ENCODE results near the gene CASQ1.

Gene CASQ1

DNA sequence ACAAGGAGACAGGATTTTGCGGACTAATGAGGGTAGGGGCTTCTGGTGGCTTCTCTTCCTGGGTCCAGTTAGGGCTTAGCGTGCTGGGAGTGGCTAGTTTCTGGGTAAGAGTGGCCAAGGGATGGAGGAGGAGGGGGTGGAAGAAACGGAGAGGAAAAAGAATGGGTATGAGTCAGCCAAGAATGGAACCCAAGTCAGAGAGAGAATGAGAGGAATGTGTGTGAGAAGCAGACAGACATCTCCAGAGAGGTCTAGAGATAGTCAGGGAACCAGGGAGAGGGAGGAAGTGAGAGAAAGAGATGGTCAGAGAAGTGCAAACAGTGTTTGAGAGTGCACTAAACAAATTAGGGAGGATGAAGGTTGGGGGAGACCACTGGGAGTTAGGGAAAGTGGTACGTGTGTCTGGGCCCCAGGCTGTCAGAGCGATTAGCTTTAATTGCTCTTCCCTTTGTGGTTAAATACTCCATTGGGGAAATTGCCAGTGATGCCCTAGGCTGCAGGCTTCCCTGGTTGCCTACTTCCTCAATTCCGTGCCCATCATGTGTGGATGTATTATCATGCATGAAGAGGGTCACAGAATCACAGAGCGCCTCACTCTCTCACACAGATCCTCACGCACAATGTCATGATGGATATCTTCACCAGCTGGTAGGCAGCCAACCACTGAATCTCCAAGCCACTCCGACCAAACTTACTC lies 16.2 kb downstream of the CASQ1 start:
- DNase-seq = peak; percentile 14

DNA sequence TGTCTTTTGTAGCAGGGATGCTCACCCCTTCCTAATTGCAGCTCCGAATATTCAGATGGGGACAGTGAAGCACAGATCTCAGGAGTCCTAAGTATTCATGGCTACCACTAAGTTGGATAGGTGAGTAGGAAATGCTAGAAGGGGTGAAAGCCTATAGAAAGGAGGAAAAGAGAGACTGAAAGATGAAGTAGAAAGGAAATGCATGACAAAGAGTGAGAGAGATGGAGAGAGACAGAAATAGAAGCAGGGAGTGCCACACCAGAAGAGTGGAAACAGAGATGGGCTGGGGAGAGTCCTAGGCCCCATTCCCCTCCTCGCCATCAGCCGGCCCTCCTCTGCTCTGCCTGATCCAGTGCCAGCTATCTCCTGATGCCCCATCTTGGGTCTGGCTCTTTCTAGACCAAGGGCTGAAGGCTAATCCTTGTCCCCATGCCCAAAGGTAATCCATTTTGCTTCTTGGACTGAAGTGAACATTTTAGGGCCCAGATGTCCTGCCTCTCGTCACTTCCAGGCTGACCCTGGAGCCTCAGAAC lies 16.8 kb downstream of the CASQ1 start:
- DNase-seq = no peak

DNA sequence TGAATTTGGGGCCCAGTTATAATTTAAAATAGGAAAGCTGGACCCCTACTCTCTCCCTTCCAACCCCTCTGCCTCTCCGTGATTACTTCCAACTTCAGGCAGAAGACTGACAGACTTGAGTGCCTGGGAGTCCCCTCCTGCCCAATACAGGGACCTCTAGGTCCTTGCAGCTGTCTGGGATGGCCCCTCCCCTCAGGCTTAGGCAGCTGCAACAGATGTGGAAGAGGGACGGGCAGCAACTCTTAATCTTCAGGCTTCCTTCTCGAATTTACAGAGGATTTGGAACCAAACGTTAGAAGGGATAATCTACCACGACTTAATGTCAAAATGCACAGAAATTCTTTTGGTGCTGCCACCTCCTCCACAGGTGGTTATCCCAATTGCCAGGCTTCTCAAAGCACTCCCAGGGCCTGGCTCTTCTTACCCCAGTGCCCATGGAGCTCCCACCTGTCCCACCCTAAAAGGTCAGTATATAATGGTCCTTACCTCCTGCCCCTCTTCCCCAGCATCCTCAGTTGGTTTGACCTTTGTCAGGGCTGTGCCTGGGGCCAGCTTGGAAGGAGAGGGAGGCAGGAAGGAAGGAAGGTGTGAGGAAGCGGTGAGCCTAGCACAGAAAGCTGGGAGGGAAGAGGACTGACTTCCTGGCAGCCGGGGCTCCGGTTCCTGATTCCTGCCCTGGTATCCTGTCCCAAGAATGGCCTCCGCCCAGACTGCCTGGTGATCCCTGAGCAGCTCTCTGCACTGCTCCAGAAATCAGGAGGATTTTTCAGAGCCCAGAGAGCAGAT lies 17.6 kb downstream of the CASQ1 start:
- DNase-seq = no peak

DNA sequence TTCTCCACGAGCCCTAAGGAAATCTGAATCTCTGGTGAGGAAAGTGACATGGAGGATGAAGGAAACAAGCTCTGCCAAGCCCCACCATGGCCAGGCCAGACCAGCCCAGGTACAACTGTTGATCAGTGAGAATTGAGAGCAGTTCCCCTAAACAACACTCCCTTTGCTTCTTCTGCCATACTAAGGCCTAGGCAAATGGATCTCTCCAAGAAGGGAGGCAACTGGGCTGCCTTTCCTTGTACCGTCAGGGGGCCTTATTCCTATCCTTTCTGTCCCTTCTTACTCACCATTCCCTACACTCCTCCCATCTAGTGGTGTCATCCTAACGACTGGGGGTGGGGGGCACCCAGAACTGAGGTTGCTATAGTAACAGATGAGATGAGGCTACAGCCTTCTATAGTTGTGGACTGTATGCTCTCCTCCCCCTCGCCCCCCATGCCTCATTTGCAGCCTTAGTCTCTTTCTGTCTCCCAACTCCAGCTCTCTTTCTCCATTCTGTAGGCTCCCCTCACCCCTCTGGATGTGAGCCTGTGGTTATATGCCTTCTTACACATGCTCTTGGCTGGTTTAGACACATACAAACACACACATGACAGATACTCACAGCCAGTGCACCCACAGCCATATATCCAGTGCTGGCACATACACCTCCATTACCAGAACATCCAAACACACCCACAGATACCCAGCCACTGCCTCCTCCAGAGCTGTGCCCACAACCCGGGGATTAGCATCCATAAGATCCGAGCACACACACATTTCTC lies 18.4 kb downstream of the CASQ1 start:
- no peak for DNase-seq

DNA sequence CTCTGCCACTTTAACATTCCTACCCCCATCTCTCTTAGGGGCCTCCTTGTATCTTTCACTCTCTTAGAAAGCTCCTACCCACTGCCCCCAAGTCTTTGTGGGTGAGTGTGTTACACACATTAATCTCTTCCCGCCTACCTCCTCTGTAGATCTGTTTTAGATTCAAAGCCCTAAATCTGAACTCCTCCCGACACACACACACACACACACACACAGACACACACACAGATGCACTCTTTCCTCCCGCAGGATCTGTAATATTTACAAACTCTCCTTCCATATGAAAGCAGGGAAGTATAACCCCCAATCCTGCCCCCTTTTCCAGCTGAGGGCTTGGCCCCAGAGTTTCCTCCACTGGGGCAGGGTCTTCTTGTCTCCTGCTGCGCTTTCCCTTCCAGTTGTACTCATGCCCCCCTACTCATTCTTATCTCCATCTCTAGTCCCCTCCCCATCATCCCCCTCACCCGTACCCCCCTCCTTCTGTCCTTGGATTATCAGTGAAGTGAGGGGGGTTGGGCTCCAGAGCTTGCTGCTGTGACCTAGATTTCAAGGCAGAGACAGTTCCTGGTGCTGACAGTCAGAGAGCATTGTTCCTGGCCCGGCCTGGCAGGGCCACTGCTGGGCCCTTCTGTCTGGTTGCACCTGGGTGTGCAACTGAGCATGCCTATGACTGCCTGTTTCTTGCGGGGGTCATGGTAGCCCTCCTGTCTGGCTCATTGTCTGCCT lies 19.1 kb downstream of the CASQ1 start:
- no peak for DNase-seq

DNA sequence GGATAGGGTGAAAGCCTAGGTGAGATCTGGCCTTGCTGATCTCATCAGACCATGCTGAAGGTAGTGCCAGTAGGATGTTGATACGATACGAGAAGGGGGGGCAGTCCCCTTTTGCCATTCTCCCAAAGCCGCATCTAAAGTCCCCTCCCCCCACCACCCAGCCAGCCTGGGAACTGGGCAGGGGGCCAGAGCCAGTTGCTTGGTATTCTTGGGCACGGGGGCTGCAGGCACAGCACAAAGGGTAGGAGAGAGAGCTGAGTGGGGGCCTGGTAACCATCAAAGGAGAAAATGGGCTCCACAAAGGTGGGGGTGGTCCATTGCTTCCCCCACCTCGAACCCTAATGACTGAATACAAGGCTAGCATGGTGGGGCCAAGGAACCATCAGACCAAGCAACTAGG lies 20.2 kb downstream of the CASQ1 start:
- no peak for DNase-seq

DNA sequence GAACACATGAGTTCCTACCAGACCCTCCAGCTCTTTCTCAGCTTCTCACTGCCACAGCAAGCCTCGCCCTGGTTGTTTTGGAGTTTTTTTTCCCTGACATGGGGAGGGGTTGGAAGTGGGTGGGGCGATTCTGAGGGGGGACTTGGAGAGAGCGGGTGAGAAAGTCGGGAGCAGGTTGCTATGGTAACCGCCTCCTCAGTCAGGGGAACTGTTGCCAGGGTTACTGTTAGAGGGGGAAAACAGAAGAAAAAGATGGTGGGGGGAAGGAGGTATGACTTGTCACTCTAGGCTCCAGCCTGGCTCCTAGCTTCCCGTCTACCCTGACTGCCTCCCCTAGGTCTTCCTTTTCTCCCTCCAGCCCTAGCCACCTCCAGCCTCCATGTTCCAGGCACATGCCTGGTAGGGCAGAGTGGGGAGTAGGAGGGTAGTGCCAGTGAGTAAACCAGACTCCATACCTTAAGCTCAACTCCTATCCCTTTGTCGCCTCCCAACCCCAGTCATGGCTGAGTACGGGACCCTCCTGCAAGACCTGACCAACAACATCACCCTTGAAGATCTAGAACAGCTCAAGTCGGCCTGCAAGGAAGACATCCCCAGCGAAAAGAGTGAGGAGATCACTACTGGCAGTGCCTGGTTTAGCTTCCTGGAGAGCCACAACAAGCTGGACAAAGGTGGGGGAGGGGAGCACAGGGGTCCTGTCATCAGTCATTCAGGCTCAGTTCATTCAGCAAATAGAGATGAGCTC lies 20.8 kb downstream of the CASQ1 start:
- no peak for DNase-seq

DNA sequence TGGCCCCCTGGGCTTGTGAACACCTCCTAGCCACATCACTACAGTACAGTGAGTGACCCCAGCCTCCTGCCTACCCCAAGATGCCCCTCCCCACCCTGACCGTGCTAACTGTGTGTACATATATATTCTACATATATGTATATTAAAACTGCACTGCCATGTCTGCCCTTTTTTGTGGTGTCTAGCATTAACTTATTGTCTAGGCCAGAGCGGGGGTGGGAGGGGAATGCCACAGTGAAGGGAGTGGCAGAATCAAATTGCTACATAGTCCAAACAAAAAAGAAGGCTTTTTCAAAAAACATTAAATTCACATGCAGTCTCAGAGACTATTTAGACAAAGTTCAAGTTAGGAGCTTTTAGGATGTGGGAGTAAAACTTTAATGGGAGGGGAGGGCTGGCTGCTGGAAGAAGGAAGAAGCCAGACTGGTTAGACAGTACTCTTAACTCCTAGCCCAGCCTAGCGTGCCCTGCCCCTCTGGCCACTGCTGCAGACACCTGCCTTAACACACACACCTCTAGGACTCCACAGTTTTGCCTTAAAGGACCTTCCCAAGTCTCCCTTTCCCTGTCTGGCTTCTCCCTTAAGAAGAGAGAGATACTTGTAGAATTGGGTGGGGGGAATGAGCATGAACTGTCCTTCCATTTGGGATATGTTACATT lies 24.2 kb downstream of the CASQ1 start:
- DNase-seq = no peak

DNA sequence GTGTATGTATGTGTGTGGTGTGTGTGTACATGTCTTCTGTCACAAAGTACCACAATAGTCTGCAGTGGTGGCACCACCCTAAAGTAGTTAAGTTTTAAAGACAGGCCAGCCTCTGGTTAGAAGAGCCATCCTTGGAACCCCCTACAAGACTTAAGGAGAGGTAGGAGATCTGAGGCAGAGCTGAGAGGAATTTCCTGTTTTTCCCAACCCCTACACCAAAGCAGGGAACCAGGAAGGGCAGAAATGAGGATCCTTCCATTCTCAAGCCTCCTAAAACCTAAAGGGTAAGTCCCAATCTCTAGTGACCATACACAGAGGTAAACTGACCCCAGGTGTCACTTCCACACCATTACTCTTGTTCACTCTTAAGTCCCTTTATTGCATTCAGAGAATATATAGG lies 25.9 kb downstream of the CASQ1 start:
- DNase-seq = no peak

DNA sequence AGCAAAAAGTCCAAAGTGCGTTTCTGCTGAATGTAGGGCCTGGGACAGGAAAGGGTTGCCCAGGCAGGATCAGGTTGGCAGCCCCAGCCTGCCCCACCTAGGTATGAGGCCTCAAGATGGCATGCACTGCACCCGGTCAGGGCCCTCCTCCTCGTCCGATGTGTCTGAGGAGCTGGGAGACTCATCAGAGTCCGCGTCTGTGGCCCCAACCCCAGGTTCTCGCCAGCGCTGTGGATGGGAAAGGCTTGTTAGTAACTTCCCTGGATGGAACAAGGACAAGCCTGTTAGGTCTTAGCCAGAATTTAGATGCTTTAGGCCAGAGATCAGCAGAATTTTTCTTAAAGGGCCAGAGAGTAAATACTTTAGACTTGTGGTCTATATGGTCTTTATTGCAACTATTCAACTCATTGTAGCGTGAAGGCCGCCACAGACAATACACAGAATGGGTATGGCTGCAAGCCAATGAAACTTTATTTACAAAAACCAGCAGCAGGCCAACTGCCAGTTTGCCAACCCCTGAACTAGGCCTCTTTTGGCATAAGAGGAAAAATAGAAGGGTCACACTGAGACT lies 27.2 kb downstream of the CASQ1 start:
- DNase-seq = no peak

DNA sequence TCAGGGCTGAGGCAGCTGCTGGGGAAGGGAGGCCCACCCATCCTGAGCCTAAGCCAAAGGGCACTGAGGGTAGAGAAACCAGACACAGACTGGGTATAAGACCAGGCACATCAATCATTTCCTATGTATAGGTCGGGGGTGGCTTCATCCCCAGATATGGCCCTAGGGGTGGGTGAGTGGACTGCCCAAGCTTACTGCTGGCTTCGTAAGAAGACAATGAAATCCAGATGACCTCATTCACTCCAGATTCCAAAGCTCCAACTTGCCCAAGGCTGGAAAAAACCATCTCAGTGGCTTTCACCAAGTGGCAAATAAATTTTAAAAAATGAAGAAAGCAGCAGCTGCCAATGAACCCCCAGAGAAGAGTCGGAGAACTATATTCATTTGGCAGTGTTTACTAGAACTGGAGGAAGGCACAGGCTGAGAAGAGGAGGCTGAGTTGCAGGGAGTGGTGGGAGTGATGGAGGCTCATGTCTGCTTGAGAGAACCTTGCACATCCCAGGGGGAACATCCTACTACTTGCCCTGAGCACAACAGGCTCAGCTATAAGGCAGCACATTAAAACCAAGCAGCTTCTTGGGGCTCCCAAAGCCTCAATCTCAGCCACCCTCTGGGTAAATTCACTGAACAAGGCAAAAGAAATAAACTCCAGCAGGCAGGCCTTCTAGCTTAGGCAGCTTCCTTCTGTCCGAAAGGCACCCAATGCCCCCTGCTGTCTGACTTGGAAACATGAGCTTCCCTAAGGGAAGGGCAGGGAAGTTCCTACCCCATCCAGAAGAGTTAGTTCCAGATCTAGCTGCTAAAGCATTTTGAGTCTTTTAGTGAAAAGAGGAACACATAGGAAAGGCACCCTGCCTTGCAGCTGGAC lies 28.9 kb downstream of the CASQ1 start:
- DNase-seq = peak; percentile 25

DNA sequence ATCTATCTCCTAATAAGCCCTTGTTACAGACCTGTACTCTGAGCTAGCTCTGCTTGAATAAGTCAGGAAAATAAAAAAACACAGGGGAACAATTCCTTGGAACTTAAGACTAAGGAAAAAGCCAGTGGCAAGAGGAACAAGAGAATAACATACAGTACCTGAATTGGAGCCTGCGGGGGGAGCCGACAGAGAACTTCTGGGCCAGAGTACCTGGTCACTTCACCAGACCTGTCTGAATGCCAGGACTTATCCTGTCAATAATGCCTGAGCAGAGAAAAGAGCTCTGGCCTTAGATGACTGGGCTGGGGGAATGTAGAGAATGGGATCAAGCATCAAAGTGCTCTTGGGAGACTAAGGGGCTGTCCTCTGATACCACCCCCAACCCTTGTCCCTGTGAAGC lies 29.9 kb downstream of the CASQ1 start:
- no peak for DNase-seq

DNA sequence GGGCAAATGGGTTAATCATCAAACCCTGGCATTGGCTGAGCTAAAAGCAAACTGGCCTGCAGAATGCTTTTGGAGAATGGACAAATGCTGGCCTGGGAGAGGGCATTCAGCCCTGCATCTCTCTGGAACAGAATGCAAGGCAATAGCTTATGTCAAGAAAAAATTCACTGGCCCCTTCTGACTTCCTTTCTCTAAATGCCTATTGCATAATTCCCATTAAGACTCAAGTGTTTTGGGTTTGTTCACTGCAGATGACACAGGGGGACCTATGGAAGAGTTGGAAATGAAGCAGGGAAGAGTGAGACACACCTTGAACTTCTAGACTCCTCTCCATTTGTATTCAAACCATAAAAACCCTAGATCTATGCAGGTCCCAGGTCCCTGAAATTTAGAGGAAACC lies 30.7 kb downstream of the CASQ1 start:
- DNase-seq = no peak

DNA sequence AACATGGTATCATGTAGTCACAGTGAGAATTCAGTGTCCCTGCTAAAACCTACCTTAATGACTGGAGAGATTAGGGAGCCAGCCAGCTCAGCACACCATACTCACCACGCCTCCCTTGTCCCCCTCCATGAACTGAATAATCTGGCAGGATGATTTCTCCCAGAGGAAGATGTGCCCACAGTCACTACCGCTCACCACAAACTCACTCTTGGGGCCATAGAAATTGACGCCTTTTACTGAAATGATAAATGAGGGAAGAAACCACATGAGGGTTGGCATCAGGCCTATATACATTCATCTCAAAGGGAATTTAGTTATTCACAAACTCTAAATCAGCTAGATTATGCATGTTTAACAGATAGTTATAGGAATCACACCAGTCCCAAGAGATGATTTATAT lies 32.2 kb downstream of the CASQ1 start:
- no peak for DNase-seq

DNA sequence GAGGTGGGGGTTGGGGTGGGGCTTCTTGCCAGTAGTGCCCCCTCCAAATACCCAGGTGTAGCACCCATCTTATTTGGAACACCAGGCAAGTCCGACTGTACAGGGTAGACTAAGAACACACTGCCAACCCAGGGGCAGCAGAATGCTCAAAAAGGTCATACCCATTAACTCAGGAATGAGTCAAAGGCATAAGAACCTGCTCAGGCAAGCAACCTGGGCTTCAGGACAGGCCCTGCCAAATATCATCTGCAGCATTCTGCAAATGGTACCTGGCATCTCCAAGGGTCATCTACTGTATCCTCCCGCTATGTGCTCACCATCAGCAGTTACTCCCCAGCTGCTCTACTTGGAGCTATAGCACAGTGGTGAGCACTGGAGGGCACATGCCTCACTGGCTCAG lies 34.2 kb downstream of the CASQ1 start:
- no peak for DNase-seq

DNA sequence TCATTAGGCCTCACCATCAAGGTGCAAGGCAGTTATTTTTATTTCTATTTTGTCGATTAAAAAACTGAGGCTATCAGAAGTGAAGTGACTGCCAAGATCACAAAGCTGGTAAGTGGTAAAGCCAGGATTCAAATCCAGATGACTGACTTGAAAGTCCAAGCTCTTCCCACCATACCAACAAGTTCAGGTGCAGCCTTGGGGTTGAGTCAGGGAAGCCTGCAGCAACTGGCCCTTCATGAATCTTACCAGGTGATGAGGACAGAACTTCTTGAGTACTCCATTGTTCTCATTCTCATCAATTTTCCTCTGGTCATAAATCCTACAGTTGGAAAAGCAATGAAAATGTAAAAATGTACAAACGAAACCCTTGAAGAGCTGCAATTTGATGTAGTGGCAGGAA lies 35.0 kb downstream of the CASQ1 start:
- DNase-seq = no peak

DNA sequence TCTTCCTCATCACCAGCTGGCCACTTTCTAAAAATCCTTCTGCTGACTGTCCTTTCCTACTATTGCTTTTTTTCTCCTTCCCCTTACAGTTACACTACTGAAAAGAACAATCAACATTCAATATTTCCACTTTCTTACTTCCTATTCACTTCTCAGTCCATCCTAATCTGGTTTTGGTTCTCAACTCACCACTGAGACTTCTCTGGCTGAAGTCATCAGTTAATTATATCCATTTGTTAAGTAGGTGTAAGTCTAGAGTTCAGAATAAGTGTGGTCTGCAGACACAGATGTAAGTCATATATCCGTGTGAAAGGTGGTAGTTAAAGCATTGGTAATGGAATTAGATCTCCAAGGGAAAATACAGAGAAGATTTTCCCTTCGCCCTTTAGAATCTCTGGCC lies 36.2 kb downstream of the CASQ1 start:
- no peak for DNase-seq

DNA sequence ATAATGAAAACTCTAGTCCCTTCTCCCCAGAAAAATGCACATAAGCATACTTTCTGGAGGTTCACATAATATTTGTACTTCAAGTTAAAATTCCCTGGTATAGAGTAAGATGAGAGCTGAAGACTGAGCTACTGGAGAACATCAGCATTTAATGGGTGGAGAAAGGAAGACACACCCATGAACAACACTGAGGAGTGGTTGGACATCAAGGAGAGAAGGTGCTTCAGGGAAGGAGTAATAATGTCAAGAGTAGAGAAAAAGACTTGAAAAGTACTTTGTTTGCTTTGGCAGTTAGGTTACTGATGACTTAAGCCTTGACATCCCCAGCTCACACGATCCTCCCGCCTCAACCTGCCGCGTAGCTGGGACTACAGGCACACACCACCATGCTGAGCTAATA lies 36.7 kb downstream of the CASQ1 start:
- DNase-seq = no peak

DNA sequence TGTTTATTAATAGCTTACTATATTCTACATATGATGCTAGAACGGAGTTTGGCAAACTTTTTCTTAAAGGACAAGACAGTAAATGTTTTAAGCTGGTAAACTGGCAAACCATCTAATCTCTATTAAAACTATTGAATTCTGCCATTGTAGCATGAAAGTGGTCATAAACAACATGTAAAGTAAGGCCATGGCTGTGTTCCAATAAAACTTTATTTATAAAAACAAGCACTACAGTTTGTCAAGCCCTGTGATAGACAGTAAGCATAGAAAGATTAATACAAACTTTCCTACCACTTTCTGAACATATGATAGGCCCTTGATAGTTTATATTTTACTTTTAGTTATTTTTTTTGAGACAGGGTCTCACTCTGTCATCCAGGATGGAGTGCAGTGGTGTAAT lies 37.2 kb downstream of the CASQ1 start:
- DNase-seq = no peak

DNA sequence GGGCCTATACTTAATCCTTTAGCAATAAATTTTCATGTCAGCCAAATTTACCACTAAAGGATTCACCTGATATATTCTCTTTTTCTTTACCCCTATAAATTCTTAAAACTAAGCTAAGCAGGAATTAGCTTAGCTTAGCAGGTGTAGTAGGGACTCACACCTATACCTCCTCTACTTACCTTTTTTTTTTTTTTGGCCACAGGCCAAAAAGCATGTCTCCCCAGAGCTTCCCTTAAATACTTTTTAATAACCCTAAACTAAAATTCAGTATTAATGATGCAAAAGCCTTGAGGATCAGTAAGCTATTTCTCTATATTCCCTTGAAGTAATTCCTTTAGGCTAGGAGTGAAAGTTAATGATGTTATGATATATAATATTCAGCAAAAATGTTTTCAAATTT lies 38.1 kb downstream of the CASQ1 start:
- DNase-seq = no peak

Data from T1000 (cell line).